Fibroblast of pulmonary artery (primary cell): Measurements from ENCODE around the gene B4GALNT4.
"Not testable (repeated sequence)": the region's sequence is repeated elsewhere in the genome, so short reads cannot be mapped to it uniquely, and the experiment has no call there.

Experiments used
- DNase-seq: peaks from one replicate; pipeline ENCODE4 v3.0.0-alpha.2; 2010; ENCODE audit warnings: low read depth
- H3K4me3 ChIP-seq: replicated peaks from 2 replicates; pipeline ENCODE4 v1.5.1; 2011; ENCODE audit warnings: low read depth, mild to moderate bottlenecking, control low read depth, low read length, moderate library complexity
- TF ChIP-seq, protein P1 (sequence below): IDR thresholded peaks from 2 replicates; pipeline ENCODE4 v1.5.1; 2011; ENCODE audit warnings: mild to moderate bottlenecking, control low read depth, low read length, inconsistent platforms; ENCODE audit errors: missing control alignments

The B4GALNT4 gene

DNA sequence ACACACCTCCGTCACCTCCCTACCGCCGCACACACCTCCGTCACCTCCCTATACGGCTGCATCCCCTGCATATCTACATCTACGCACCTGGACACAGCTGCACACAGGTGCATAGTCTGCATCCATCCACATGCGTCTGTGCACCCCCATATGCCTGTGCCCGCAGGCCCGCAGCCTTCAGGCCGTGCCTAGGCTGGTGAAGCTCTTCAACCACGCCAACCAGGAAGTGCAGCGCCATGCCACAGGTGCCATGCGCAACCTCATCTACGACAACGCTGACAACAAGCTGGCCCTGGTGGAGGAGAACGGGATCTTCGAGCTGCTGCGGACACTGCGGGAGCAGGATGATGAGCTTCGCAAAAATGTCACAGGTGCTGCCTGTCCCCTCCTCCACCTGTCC is 29.5 kb downstream of the B4GALNT4 start:
- peak; percentile 52 for DNase-seq
- TF ChIP-seq, protein P1, sequence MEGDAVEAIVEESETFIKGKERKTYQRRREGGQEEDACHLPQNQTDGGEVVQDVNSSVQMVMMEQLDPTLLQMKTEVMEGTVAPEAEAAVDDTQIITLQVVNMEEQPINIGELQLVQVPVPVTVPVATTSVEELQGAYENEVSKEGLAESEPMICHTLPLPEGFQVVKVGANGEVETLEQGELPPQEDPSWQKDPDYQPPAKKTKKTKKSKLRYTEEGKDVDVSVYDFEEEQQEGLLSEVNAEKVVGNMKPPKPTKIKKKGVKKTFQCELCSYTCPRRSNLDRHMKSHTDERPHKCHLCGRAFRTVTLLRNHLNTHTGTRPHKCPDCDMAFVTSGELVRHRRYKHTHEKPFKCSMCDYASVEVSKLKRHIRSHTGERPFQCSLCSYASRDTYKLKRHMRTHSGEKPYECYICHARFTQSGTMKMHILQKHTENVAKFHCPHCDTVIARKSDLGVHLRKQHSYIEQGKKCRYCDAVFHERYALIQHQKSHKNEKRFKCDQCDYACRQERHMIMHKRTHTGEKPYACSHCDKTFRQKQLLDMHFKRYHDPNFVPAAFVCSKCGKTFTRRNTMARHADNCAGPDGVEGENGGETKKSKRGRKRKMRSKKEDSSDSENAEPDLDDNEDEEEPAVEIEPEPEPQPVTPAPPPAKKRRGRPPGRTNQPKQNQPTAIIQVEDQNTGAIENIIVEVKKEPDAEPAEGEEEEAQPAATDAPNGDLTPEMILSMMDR: no peak
- no peak overlapping the region for H3K4me3 ChIP-seq

DNA sequence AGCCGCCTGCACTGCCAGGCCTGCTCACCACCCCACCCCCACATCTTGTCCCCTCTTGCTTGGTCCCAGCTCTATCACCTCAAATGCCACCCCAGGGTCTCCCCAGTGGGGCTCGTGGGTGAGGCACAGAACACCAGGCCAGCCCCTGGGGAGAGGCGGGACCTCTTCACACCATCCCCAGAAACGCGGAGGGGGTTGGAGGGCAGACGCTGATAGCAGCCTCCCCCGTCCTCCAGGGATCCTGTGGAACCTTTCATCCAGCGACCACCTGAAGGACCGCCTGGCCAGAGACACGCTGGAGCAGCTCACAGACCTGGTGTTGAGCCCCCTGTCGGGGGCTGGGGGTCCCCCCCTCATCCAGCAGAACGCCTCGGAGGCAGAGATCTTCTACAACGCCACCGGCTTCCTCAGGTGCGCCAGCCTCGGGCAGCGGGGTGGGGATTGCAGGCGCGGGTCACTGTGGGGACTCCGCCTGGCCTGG is 30.5 kb downstream of the B4GALNT4 start:
- no peak overlapping the region for H3K4me3 ChIP-seq
- TF ChIP-seq, protein P1: no peak
- no peak for DNase-seq

DNA sequence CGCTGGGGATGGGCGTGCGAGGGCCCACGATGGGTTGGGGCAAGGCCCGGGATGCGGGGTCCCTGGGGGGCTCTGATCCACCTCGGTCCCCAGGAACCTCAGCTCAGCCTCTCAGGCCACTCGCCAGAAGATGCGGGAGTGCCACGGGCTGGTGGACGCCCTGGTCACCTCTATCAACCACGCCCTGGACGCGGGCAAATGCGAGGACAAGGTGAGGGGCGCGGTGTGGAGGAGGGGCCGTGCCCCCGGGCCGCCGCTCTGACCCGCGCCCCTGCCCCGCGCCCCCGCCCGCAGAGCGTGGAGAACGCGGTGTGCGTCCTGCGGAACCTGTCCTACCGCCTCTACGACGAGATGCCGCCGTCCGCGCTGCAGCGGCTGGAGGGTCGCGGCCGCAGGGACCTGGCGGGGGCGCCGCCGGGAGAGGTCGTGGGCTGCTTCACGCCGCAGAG is 31.0 kb downstream of the B4GALNT4 start:
- TF ChIP-seq, protein P1: no peak
- H3K4me3 ChIP-seq: no peak overlapping the region
- no peak for DNase-seq

DNA sequence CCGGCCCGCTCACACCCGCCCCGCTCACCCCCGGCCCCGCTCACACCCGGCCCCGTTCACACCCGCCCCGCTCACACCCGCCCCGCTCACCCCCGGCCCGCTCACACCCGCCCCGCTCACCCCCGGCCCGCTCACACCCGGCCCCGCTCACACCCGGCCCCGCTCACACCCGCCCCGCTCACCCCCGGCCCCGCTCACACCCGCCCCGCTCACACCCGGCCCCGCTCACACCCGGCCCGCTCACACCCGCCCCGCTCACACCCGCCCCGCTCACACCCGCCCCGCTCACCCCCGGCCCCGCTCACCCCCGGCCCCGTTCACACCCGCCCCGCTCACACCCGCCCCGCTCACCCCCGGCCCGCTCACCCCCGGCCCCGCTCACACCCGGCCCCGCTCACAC is 31.9 kb downstream of the B4GALNT4 start:
- DNase-seq, H3K4me3 ChIP-seq: not testable (repeated sequence)

DNA sequence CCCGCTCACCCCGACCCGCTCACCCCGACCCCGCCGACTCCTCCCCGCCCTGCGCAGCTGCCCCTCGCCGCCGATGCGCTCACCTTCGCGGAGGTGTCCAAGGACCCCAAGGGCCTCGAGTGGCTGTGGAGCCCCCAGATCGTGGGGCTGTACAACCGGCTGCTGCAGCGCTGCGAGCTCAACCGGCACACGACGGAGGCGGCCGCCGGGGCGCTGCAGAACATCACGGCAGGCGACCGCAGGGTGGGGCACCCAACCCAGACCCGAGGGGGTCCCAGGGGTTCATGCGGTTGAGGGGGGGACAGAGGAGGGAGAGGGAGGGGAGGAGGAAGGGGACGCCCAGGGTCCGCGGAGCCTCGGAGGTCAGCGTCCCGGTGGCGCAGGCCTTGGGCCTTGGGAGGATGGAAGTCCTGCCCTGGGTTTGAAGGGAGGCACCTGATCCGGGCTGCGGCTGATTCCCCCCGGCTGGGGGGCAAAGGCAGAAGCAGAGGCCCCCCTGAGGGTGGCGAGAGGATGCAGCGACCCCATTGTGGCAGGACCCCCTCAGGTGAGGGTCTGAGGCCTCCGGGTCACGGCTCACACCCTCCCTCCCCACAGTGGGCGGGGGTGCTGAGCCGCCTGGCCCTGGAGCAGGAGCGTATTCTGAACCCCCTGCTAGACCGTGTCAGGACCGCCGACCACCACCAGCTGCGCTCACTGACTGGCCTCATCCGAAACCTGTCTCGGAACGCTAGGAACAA is 33.9 kb downstream of the B4GALNT4 start:
- TF ChIP-seq, protein P1: no peak
- no peak for DNase-seq
- no peak overlapping the region for H3K4me3 ChIP-seq

DNA sequence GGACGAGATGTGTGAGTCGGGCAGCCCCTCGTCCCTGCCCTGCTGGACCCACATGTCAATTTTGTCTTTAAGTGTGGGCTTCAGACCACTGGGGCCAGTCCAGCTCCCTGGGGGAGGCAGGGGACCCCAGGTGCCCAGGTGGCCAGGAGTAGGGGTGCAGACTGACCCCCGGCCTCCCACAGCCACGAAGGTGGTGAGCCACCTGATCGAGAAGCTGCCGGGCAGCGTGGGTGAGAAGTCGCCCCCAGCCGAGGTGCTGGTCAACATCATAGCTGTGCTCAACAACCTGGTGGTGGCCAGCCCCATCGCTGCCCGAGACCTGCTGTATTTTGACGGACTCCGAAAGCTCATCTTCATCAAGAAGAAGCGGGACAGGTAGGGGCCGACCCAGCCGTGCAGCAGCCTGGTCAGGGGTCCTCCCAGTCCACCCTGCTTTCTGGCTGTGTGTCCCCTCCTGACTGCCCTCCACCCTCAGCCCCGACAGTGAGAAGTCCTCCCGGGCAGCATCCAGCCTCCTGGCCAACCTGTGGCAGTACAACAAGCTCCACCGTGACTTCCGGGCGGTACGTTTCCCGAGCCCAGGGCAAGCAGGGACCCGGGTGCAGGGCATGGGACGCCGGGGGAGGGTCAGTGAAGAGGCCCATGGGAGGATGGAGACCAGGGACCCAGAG is 34.6 kb downstream of the B4GALNT4 start:
- no peak for DNase-seq
- no peak overlapping the region for H3K4me3 ChIP-seq
- TF ChIP-seq, protein P1: no peak

DNA sequence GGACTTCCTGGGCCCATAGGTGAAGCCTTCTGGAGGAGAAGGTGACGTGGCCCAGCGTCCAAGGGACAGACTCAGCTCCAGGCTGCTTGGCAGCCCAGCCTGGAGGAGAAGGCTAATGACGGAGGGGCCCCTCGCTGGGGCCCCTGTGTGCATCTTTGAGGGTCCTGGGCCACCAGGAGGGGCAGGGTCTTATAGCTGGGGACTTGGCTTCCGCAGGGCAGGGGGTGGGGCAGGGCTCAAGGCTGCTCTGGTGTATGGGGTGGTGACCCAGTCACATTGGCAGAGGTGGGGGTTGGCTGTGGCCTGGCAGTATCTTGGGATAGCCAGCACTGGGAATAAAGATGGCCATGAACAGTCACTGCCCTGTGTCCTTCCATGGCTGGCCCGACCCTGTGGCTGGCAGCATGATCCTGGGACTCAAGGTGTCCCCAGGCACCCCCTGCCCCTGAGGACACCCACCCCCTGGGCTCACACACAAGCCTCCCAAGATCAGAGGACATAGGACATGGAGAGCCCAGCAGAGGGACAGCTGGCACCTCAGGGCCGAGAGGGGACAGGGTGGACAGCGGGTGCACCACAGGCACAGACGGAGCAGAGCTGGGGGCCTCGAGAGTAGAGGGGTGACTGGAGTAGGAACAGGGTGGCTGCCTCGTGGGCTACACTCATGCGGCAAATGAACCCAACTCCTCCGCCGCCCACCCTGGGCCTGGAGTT is 35.4 kb downstream of the B4GALNT4 start:
- DNase-seq: no peak
- TF ChIP-seq, protein P1: no peak
- H3K4me3 ChIP-seq: no peak overlapping the region
